ENCODE results near the gene IMPG1.

DNA sequence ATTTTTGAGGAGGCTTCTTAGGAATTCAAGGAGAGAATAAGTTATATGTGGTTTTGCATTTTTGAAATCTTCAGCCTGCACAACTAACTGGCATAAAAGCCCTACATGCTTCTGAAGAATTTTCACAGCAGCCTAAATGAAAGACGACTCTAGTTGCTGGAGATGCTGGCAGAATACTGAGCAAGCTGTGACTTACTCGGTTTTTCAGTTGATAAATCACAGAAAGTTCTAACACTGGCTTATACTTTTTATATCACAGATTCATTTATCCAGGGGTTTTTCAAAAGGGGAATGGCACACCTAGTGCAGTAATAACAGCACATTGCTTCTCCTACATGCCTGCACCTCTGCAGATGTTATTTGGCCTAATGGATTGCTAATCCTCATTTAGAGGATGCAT is 134.6 kb downstream of the IMPG1 start:
- TF ChIP-seq, protein P1, sequence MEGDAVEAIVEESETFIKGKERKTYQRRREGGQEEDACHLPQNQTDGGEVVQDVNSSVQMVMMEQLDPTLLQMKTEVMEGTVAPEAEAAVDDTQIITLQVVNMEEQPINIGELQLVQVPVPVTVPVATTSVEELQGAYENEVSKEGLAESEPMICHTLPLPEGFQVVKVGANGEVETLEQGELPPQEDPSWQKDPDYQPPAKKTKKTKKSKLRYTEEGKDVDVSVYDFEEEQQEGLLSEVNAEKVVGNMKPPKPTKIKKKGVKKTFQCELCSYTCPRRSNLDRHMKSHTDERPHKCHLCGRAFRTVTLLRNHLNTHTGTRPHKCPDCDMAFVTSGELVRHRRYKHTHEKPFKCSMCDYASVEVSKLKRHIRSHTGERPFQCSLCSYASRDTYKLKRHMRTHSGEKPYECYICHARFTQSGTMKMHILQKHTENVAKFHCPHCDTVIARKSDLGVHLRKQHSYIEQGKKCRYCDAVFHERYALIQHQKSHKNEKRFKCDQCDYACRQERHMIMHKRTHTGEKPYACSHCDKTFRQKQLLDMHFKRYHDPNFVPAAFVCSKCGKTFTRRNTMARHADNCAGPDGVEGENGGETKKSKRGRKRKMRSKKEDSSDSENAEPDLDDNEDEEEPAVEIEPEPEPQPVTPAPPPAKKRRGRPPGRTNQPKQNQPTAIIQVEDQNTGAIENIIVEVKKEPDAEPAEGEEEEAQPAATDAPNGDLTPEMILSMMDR (IDR thresholded peaks at IDR 0.05) = no peak
- TF ChIP-seq POLR2A (IDR thresholded peaks at IDR 0.05) (no peak), EP300 (IDR thresholded peaks at IDR 0.05) (no peak)
